Measurements from ENCODE around the gene ARL8B.
"Not testable (repeated sequence)": the region's sequence is repeated elsewhere in the genome, so short reads cannot be mapped to it uniquely, and the experiment has no call there.

ARL8B gene

GRCh38 chr3:5145120-5145519 lies 23.0 kb downstream of the ARL8B start:
- no peak for DNase-seq (ENCODE audit: low spot score)

- not testable (repeated sequence) for DNase-seq (ENCODE audit: low spot score)
Observed at GRCh38 chr3:5147152-5147551, 25.1 kb downstream of the ARL8B start.

- DNase-seq (ENCODE audit: low spot score) = no peak
Observed at GRCh38 chr3:5149306-5149880, 27.3 kb downstream of the ARL8B start.

- DNase-seq (ENCODE audit: low spot score) = no peak
Observed at GRCh38 chr3:5151586-5151985, 29.5 kb downstream of the ARL8B start.

- DNase-seq (ENCODE audit: low spot score) = no peak
Observed at GRCh38 chr3:5153074-5153473, 31.0 kb downstream of the ARL8B start.

GRCh38 chr3:5155241-5155640 lies 33.1 kb downstream of the ARL8B start:
- no peak for DNase-seq (ENCODE audit: low spot score)

- DNase-seq (ENCODE audit: low spot score) = no peak
Observed at GRCh38 chr3:5160321-5160720, 38.2 kb downstream of the ARL8B start.

GRCh38 chr3:5160940-5161858 lies 39.1 kb downstream of the ARL8B start:
- DNase-seq (ENCODE audit: low spot score) = no peak

- no peak for DNase-seq (ENCODE audit: low spot score)
Observed at GRCh38 chr3:5162102-5162501, 40.0 kb downstream of the ARL8B start.

GRCh38 chr3:5165698-5166097 lies 43.6 kb downstream of the ARL8B start:
- DNase-seq (ENCODE audit: low spot score) = no peak

GRCh38 chr3:5166846-5167245 lies 44.8 kb downstream of the ARL8B start:
- DNase-seq (ENCODE audit: low spot score) = no peak

- DNase-seq (ENCODE audit: low spot score) = no peak
Observed at GRCh38 chr3:5168110-5168509, 46.0 kb downstream of the ARL8B start.

GRCh38 chr3:5169807-5170206 lies 47.7 kb downstream of the ARL8B start:
- no peak for DNase-seq (ENCODE audit: low spot score)

- DNase-seq (ENCODE audit: low spot score) = no peak
Observed at GRCh38 chr3:5170975-5171374, 48.9 kb downstream of the ARL8B start.

- no peak for DNase-seq (ENCODE audit: low spot score)
Observed at GRCh38 chr3:5172018-5172417, 49.9 kb downstream of the ARL8B start.

GRCh38 chr3:5179036-5179435 lies 56.9 kb downstream of the ARL8B start:
- DNase-seq (ENCODE audit: low spot score) = not testable (repeated sequence)

- no peak for DNase-seq (ENCODE audit: low spot score)
Observed at GRCh38 chr3:5181469-5182141, 59.5 kb downstream of the ARL8B start.

GRCh38 chr3:5183714-5184113 lies 61.6 kb downstream of the ARL8B start:
- not testable (repeated sequence) for DNase-seq (ENCODE audit: low spot score)

GRCh38 chr3:5184499-5184898 lies 62.4 kb downstream of the ARL8B start:
- no peak for DNase-seq (ENCODE audit: low spot score)

GRCh38 chr3:5185093-5185673 lies 63.1 kb downstream of the ARL8B start:
- DNase-seq (ENCODE audit: low spot score) = no peak

- no peak for DNase-seq (ENCODE audit: low spot score)
Observed at GRCh38 chr3:5186089-5186857, 64.2 kb downstream of the ARL8B start.

- no peak for DNase-seq (ENCODE audit: low spot score)
Observed at GRCh38 chr3:5186858-5187155, 64.7 kb downstream of the ARL8B start.

All from pons (tissue), 1 donor.